Bronchial epithelial cell (primary cell): ENCODE data around the gene PDE4DIP. TPM values are rescaled to one million over a fixed set of nuclear protein-coding genes. Genes with fewer than 3 reads are reported as not detected.
A peak's percentile ranks its signal among the peaks of the same experiment; 100 is the strongest.
"Not testable (repeated sequence)": the region's sequence is repeated elsewhere in the genome, so short reads cannot be mapped to it uniquely, and the experiment has no call there.

ENCODE experiments used
- DNase-seq: peaks from one replicate; pipeline ENCODE4 v3.0.0-alpha.2; 2010; ENCODE audit warnings: low read depth
- FAIRE-seq: peaks from 2 replicates; lab custom pipeline; 2011; peaks lifted over from hg19 to GRCh38; lab: Jason Lieb, UNC
- H3K27me3 ChIP-seq: 2 replicates; pipeline ENCODE4 v1.5.1; 2011; ENCODE audit warnings: low read length; ENCODE audit not compliant: control insufficient read depth, insufficient read depth
- H3K36me3 ChIP-seq: 2 replicates; pipeline ENCODE4 v1.5.1; 2011; ENCODE audit warnings: low read length; ENCODE audit not compliant: control insufficient read depth, insufficient read depth
- H3K4me3 ChIP-seq: 2 replicates; pipeline ENCODE4 v1.5.1; 2011; ENCODE audit warnings: mild to moderate bottlenecking, low read depth, low read length, control low read depth
- total RNA-seq: library from RNA; depleted of rRNA; stranded (reverse); fragments of >200 nt; gene quantifications from 2 replicates; pipeline ENCODE4 v1.2.1, GENCODE V29; 2014

The PDE4DIP gene
- total RNA-seq, 1 donor from 2014 or later = 24.7 TPM

DNA sequence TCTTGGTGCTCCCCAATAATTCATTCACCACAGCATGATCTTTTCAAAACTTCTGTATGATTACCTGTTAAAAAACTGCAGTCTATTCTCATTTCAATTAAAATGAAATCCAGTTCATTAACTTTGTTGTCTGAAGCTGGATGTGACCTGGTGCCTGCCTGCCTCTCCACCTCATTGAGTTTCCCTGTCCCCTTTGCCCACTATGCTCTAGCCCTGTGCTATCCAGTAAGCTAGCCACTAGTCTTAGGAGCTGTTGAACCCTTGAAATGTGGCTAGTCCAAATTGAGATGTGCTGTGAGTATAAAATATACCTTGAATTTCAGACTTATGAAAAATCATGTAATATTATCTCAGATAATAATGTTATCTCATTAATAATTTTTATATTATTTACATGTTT is 114.1 kb downstream of the PDE4DIP start:
- not testable (repeated sequence) for H3K27me3 ChIP-seq, FAIRE-seq, H3K36me3 ChIP-seq, H3K4me3 ChIP-seq, DNase-seq

DNA sequence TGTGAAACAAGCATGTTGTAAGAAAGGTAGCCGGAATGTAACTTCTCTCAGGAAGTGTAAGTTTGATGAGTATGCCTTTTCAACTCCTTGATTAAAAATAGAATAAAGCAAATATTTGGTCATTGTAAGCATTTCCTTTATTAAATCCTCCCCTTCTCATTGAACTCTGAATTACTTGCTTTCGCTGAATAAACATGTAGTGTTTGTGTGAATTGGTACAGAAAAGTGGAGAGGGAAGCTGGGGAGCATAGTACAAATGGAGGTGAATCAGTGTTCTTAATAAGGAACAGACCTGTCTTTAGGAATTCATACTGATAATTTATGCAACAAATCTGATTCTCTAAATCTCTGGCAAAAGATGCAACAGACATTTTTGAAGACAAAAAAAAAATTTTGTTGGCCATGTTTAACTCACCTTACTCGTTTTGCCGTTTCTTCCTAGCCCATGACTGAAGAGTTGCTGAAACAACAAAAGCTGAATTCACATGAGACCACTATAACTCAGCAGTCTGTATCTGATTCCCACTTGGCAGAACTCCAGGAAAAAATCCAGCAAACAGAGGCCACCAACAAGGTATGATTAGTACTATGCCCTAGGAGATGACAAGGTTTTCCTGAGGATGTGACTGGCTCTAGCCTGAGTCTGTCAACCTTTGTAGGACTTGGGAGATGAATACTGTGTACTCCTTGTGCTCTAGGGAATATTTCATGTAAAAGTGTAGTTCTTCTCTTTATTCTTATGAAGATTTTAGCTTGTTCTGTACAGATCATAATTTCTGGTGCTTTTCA is 116.2 kb downstream of the PDE4DIP start:
- H3K36me3 ChIP-seq, H3K4me3 ChIP-seq, FAIRE-seq, DNase-seq, H3K27me3 ChIP-seq: not testable (repeated sequence)

DNA sequence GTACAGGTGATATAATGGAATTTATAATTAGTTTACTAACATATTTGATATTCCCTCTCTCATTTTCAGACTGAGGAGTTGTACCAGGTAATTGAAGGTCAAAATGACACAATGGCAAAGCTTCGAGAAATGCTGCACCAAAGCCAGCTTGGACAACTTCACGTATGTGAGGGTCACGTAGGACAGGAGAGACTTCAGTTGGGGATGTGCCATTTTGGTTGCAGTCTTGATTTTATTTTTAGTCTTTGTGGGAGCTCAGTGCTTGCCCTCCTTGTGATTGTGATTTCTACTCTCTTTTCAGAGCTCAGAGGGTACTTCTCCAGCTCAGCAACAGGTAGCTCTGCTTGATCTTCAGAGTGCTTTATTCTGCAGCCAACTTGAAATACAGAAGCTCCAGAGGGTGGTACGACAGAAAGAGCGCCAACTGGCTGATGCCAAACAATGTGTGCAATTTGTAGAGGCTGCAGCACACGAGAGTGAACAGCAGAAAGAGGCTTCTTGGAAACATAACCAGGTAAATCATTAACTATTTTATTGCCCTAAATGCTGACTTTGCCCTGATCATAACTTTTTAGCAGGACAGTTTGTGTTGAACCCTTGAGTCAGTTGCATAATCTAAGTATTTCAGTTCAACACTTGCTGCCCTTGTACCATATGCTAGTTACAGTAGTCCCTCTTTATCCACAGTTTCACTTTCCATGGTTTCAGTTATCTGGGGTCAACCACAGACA is 118.1 kb downstream of the PDE4DIP start:
- not testable (repeated sequence) for H3K4me3 ChIP-seq, DNase-seq, H3K27me3 ChIP-seq, FAIRE-seq, H3K36me3 ChIP-seq

DNA sequence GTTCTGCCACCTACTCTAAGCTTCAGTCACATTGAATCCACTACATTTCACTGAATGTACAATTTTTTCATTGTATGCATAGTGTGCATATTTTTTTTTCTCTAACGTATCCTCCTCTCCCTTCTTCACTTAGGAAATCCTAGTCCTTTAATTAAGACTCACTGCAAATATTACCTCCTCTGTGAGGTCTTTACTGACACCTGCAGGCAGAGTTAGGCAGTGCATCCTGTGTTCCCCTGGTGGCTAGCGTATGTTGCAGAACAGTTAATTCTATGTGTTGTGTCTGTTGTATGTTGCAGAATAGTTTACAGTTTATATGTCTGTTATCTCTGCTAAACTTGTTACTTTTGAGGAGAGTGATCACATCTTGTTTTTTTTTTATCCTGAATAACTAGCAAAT is 121.9 kb downstream of the PDE4DIP start:
- not testable (repeated sequence) for DNase-seq, FAIRE-seq, H3K27me3 ChIP-seq, H3K4me3 ChIP-seq, H3K36me3 ChIP-seq

DNA sequence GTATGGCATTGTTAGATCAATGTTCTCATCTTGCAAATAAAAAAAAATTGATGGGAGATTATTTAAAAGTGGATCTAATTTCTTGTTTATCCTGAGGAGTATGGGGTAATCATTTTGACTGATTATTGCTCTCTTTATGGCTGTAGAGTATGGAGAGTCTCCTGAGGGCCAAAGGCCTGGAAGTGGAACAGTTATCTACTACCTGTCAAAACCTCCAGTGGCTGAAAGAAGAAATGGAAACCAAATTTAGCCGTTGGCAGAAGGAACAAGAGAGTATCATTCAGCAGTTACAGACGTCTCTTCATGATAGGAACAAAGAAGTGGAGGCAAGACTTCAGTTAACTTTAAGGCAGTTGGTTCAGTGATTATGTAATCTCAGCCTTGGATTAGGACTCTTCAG is 123.4 kb downstream of the PDE4DIP start:
- not testable (repeated sequence) for FAIRE-seq, H3K4me3 ChIP-seq, H3K27me3 ChIP-seq, H3K36me3 ChIP-seq, DNase-seq

DNA sequence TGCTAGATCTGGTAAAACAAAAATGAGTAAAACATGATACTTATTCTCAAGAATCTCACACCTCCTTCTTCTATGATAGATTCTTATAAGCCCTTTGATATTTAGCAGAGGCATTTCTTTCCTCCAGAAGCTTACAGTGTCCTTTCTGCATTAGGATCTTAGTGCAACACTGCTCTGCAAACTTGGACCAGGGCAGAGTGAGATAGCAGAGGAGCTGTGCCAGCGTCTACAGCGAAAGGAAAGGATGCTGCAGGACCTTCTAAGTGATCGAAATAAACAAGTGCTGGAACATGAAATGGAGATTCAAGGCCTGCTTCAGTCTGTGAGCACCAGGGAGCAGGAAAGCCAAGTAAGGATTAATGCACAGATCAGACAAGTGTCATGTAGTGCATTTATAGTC is 124.5 kb downstream of the PDE4DIP start:
- not testable (repeated sequence) for DNase-seq, H3K36me3 ChIP-seq, H3K27me3 ChIP-seq, H3K4me3 ChIP-seq, FAIRE-seq

DNA sequence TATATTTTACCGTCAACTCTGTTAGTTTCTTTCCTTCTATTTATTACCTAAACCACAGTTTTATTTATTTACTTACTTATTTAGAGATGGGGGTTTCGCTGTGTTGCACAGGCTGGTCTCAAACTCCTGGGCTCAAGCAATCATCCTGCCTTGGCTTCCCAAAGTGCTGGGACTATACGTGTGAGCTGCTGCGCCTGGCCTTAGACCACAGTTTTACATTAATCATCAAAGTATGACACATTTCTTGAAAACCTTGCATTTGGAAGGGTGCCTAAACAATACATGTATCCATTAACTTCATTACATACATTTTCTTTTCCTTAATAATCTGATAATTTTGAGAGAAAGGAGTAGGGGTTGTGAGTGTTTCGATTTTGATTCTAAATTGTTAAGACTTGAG is 124.9 kb downstream of the PDE4DIP start:
- H3K4me3 ChIP-seq, H3K36me3 ChIP-seq, H3K27me3 ChIP-seq, FAIRE-seq, DNase-seq: not testable (repeated sequence)

DNA sequence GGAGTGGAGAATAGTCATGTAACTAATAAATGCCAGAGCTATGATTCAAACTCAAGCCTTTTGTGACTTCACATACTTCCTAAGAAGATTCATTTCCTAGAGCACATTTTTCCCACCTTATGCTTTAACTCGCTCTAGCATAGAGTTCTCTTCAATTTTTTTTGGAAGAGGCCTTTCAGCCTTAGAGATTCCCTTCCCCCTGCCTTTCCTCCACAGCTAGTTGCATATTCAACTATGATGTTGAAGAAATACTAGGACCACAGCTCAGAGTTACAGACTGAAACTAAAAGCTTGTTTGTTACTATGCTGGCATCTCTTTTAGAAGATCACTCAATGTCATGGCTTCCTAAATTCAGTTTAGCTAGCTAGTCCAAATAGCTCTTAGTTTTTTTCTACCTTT is 131.2 kb downstream of the PDE4DIP start:
- not testable (repeated sequence) for FAIRE-seq, H3K36me3 ChIP-seq, H3K27me3 ChIP-seq, H3K4me3 ChIP-seq
- DNase-seq = peak; percentile 74

DNA sequence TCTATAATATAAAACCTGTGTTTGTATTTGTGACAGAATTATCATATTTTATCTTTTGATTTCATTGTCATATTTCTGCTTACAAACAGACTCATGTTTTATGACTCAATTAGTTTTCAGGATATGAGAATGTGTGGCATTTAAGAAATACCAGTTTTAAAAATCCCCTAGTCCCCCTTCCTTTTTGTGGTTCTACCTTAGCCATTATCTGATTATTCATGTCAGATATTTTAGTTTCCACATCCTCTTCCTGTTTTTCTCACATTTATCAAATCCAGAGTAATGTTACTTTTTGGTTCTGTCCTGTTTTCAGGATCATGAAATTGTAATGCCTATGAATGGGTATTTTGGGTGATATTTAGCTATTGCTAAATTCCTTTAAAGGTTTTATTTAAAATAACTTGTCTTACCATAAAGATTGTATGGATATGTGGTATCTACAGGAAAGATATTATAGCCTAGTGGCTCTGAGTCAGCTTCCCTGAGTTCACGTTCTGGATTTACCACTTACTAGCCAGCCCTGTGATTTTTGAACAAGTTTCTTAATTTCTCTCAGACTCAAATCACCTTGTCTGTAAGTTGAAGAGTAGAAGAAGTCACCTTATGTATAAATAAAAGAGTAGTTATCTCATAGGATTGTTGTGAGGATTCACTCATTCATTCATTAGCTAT is 131.8 kb downstream of the PDE4DIP start:
- not testable (repeated sequence) for H3K4me3 ChIP-seq, H3K36me3 ChIP-seq, H3K27me3 ChIP-seq, FAIRE-seq
- peak; percentile 61 for DNase-seq

DNA sequence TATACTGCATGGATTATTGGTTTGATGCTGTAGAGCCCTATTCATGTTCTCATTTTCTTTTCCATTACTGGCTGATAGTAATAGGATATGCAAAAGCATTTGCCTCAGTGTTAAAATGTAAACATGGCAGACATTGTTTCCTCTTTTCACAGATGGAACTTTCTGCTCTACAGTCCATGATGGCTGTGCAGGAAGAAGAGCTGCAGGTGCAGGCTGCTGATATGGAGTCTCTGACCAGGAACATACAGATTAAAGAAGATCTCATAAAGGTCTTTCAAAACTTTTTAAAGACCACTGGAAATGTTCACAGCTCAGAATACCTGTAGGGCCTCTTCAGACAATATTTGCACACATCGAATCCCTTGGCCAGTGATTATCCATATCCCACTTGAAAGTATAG is 133.6 kb downstream of the PDE4DIP start:
- not testable (repeated sequence) for FAIRE-seq, H3K27me3 ChIP-seq, H3K36me3 ChIP-seq, H3K4me3 ChIP-seq, DNase-seq

DNA sequence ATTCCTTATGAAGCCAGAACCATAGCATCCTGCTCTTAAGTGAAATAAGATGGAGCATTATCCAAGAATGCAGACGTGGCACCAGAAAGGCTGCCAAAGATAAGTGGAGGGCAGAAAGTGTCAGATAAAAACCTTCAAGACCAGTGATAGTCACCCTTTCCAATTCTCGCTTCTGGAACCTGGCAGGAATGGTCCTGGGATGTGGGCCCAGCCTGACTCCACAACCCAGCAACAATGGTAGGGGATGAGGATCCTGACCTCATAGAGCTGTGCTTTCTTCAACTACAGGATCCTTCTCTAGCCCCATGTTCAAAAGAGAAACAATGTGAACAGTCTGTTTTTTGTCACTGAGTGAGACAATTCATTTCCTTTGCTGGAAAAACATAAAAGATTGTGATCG is 145.2 kb downstream of the PDE4DIP start:
- H3K4me3 ChIP-seq, H3K36me3 ChIP-seq, H3K27me3 ChIP-seq, DNase-seq: not testable (repeated sequence)
- FAIRE-seq = peak; percentile 52

DNA sequence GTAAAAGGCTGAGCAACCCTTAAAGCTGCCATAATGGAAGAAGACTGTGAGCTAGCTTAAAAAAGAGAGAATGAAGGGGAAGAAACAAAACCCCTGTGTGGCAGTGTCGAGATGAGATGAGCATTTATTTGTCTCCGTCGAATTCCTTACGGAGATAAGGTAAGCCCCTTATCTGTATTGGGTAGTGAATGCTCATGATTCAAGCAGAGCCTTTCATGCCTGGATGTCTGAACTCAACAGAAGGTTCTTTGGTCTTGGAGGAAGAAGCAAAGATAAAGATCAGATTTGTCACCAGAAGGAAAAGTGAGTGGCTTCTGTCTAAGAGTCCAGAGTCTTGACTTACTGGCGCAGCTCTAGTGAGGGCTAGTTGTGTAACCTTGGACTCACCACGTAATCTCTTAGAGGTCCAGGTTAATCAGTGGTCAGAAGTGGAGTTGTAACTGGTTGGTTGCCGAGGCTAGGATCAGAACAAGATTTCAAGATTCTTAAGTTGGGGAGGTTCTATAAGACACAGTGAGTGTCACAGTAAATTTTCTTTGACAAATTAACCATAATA is 146.1 kb downstream of the PDE4DIP start:
- FAIRE-seq, DNase-seq, H3K4me3 ChIP-seq: not testable (repeated sequence)

DNA sequence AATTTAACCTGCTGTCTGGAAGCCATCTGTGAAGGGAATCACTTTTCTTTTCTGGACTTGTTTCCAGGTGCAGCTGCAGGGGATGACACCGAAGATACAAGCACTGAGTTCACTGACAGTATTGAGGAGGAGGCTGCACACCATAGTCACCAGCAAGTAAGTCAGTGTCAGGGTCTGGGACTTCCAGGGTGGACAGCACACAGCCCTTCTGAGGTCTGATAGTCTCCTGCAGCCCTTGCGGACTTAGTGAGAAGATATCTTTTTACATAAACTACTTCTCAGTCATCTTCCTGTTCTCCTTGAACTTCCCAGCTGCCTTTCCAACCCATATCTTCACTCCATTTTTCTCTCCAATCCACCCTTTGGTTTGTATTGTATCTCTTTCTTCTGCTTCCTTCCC is 147.6 kb downstream of the PDE4DIP start:
- DNase-seq, H3K27me3 ChIP-seq, H3K4me3 ChIP-seq, FAIRE-seq, H3K36me3 ChIP-seq: not testable (repeated sequence)

More for the DNA sequence above, 146.1 kb downstream of the PDE4DIP start:
- H3K27me3 ChIP-seq, H3K36me3 ChIP-seq: not testable (repeated sequence)

DNA sequence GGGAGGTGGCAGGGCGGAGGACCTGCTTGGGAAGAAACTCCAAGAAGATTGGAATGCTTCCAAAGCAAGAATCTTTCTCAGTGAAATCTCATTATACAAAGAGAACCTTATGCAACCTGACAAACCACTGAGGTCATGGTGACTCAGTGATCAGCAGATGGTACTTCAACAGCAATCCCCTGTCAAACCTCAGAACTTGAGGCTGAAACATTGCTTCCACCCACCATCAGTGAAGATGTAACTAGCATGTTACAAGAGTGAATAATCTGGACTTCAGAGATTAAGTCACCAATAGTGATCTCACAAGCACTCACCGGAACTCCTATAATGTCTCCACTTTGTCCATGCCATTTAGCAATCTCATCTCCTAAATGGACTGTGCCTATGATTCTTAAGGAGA is 148.1 kb downstream of the PDE4DIP start:
- DNase-seq, H3K4me3 ChIP-seq, H3K27me3 ChIP-seq, H3K36me3 ChIP-seq: not testable (repeated sequence)
- FAIRE-seq = peak; percentile 99
